ENCODE measurements around the gene RTN4. TPM values are rescaled to one million over a fixed set of nuclear protein-coding genes. Genes with fewer than 3 reads are reported as not detected.

RTN4 gene
- total and polyA plus RNA-seq, 4 donors, result 168 to 311 (median 230) TPM

DNA sequence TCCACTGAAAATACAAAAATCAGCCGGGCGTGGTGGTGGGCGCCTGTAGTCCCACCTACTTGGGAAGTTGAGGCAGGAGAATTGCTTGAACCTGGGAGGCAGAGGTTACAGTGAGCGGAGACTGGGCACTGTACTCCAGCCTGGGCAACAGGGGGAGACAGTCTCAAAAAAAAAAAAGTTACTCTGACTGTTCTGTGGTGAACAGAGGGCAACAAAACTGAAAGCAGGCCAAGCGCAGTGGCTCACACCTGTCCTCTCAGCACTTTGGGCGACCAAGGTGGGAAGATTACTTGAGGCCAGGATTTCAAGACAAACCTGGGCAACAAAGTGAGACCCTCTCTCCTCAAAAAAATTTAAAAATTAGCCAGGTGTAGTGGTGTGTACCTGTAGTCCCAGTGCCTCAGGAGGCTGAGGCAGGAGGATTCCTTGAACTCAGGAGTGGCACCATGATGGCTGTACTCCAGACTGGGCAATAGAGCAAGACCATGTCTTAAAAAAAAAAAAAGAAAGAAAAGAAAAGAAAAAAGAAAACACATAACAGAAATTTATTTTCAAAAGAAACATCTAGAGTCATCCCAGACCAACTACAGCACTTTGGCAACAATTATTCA lies 13.6 kb upstream of the RTN4 start:
- DNase-seq, result no peak
- WGBS, 2 donors, result 90 to 94% methylated on average over 6 of the region's 6 CpGs
- Histone ChIP-seq H3K4me1 (ENCODE audit: control insufficient read depth in 5 of 5, insufficient read depth in 5 of 5, low read length in 5 of 5) (no peaks in the 10 kb centered on the region), H3K4me3 (no peak overlapping the region), H3K27ac (ENCODE audit: low read depth in 1 of 2, low read length in 1 of 2) (no peak overlapping the region), H3K9me3 (ENCODE audit: control insufficient read depth in 4 of 4, insufficient read depth in 3 of 4, low read length in 3 of 4) (no peaks in the 10 kb centered on the region), H3K36me3 (ENCODE audit: control insufficient read depth in 4 of 4, insufficient read depth in 4 of 4, low read length in 4 of 4) (no peaks in the 10 kb centered on the region), H3K9ac (ENCODE audit: insufficient read depth in 1 of 2, low read length in 2 of 2) (no peak overlapping the region), H3K27me3 (ENCODE audit: control insufficient read depth in 3 of 3, insufficient read depth in 3 of 3, low read length in 2 of 3) (no peaks in the 10 kb centered on the region)
- TF ChIP-seq, protein P1, sequence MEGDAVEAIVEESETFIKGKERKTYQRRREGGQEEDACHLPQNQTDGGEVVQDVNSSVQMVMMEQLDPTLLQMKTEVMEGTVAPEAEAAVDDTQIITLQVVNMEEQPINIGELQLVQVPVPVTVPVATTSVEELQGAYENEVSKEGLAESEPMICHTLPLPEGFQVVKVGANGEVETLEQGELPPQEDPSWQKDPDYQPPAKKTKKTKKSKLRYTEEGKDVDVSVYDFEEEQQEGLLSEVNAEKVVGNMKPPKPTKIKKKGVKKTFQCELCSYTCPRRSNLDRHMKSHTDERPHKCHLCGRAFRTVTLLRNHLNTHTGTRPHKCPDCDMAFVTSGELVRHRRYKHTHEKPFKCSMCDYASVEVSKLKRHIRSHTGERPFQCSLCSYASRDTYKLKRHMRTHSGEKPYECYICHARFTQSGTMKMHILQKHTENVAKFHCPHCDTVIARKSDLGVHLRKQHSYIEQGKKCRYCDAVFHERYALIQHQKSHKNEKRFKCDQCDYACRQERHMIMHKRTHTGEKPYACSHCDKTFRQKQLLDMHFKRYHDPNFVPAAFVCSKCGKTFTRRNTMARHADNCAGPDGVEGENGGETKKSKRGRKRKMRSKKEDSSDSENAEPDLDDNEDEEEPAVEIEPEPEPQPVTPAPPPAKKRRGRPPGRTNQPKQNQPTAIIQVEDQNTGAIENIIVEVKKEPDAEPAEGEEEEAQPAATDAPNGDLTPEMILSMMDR (IDR thresholded peaks at IDR 0.05; ENCODE audit: control extremely low read depth, extremely low read depth), result peak; percentile 2
- ATAC-seq (ENCODE audit: insufficient read depth, low FRiP score), result no peak

DNA sequence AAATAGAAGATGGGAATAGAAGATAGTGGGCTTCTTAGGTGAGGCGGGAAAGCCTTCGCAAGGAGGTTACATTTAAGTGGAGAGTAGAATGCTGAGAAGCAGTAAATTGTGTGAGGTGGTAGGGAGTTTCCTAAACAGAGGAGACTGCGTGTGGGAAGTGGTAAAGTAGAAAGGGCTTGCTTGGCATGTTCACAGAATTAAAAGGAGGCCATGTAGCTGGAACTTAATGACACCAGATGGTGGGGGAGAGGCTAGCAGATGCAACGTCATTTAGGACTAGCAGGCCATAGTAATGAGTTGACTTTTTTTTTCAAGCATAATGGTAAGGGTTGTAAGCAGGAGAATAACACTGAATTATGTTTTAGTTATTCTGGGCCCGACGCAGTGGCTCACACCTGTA lies 13.0 kb upstream of the RTN4 start:
- no peak for ATAC-seq (ENCODE audit: insufficient read depth, low FRiP score)

DNA sequence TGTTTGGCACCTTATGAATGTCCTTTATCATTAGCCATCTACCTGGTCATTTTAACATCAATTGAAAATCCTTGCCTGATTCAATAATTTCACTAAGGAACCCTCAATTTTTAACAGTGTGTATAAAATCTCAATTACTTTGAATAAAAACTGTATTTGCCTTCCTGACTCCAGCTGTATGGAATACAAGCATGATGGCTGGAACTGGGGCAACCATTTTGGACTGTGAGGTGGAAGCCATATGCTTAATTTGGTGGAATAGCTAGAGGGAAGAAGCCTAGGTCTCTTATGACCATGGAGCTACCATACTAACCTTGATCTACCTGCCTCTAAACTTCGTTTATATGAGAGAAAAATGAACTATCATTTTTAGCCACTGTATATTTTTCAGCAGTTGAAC lies 12.5 kb upstream of the RTN4 start:
- TF ChIP-seq, protein P1 (IDR thresholded peaks at IDR 0.05; ENCODE audit: control extremely low read depth, extremely low read depth), result no peak
- no peak overlapping the region for H3K9ac ChIP-seq (ENCODE audit: insufficient read depth in 1 of 2, low read length in 2 of 2)
- ATAC-seq (ENCODE audit: insufficient read depth, low FRiP score) (no peak), DNase-seq (no peak)
- no peaks in the 10 kb centered on the region for H3K36me3 ChIP-seq (ENCODE audit: control insufficient read depth in 4 of 4, insufficient read depth in 4 of 4, low read length in 4 of 4)
- no peaks in the 10 kb centered on the region for H3K27me3 ChIP-seq (ENCODE audit: control insufficient read depth in 3 of 3, insufficient read depth in 3 of 3, low read length in 2 of 3)
- no peak overlapping the region for H3K4me3 ChIP-seq
- no peaks in the 10 kb centered on the region for H3K9me3 ChIP-seq (ENCODE audit: control insufficient read depth in 4 of 4, insufficient read depth in 3 of 4, low read length in 3 of 4)
- no peak overlapping the region for H3K27ac ChIP-seq (ENCODE audit: low read depth in 1 of 2, low read length in 1 of 2)
- WGBS, 2 donors, result 85 to 98% methylated on average over 1 of the region's 1 CpG
- no peaks in the 10 kb centered on the region for H3K4me1 ChIP-seq (ENCODE audit: control insufficient read depth in 5 of 5, insufficient read depth in 5 of 5, low read length in 5 of 5)

More for the DNA sequence above, 13.0 kb upstream of the RTN4 start:
- Histone ChIP-seq H3K27ac (ENCODE audit: low read depth in 1 of 2, low read length in 1 of 2) (no peak overlapping the region), H3K9ac (ENCODE audit: insufficient read depth in 1 of 2, low read length in 2 of 2) (no peak overlapping the region), H3K36me3 (ENCODE audit: control insufficient read depth in 4 of 4, insufficient read depth in 4 of 4, low read length in 4 of 4) (no peaks in the 10 kb centered on the region), H3K4me3 (no peak overlapping the region), H3K27me3 (ENCODE audit: control insufficient read depth in 3 of 3, insufficient read depth in 3 of 3, low read length in 2 of 3) (no peaks in the 10 kb centered on the region), H3K4me1 (ENCODE audit: control insufficient read depth in 5 of 5, insufficient read depth in 5 of 5, low read length in 5 of 5) (no peaks in the 10 kb centered on the region), H3K9me3 (ENCODE audit: control insufficient read depth in 4 of 4, insufficient read depth in 3 of 4, low read length in 3 of 4) (no peaks in the 10 kb centered on the region)
- no peak for DNase-seq
- 94 to 95% methylated on average over 6 of the region's 6 CpGs for WGBS, 2 donors
- TF ChIP-seq, protein P1 (IDR thresholded peaks at IDR 0.05; ENCODE audit: control extremely low read depth, extremely low read depth), result no peak

All from lung (tissue), 12 donors.